Thyroid gland (tissue), 4 donors: ENCODE data around the gene SMCO1. TPM values are rescaled to one million over a fixed set of nuclear protein-coding genes. Genes with fewer than 3 reads are reported as not detected.

Experiments
- DNase-seq, 2 donors: peaks; one replicate each; pipeline ENCODE4 v3.0.0-alpha.2; 2019
- H3K27ac ChIP-seq, 3 donors: fragments of 200-600 bp; sonication (generic); 1 replicate in 2 of 3; 2 replicates in 1 of 3; pipeline ENCODE4 v1.5.1; 2016 to 2019; ENCODE audit warnings: mild to moderate bottlenecking in 1 of 3, moderate library complexity in 1 of 3
- H3K27me3 ChIP-seq: fragments of 200-600 bp; sonication (generic); one replicate; pipeline ENCODE4 v1.5.1; 2019
- H3K36me3 ChIP-seq, 2 donors: fragments of 200-600 bp; sonication (generic); one replicate each; pipeline ENCODE4 v1.5.1; 2016 to 2019
- H3K4me1 ChIP-seq, 2 donors: fragments of 200-600 bp; sonication (generic); one replicate each; pipeline ENCODE4 v1.5.1; 2017 to 2019
- H3K4me3 ChIP-seq, 3 donors: fragments of 200-600 bp; sonication (generic); replicated peaks in 1 of 3; 1 replicate in 2 of 3; 2 replicates in 1 of 3; pipeline ENCODE4 v1.5.1; 2016; ENCODE audit warnings: mild to moderate bottlenecking in 1 of 3
- H3K9me3 ChIP-seq: fragments of 200-600 bp; sonication (generic); one replicate; pipeline ENCODE4 v1.5.1; 2017
- POLR2A ChIP-seq, 2 donors: fragments of 450-650 bp; IDR thresholded peaks; one replicate each; pipeline ENCODE4 v1.6.1; 2017; ENCODE audit warnings: antibody characterized with exemption in 2 of 2, mild to moderate bottlenecking in 2 of 2, moderate library complexity in 1 of 2
- WGBS, 2 donors: methylation state at CpG; one replicate each; pipeline ENCODE4 v1.1.5; 2017; 5-methylcytosine and 5-hydroxymethylcytosine counted together
- intact Hi-C: fragments of 100-400 bp; cut with DNase I; formaldehyde crosslinking; loops from one replicate; pipeline ENCODE4 v1.15.1; 2023
- total RNA-seq, 4 donors: library from RNA; depleted of rRNA; stranded (reverse); fragments of >200 nt; gene quantifications; one replicate each; pipeline ENCODE4 v1.2.3, GENCODE V29; 2016
- TF ChIP-seq, protein P1 (sequence below), 6 experiments: fragments of 200-600 bp in 3 of 6; fragments of 450-650 bp in 3 of 6; sonication (generic) in 3 of 6; IDR thresholded peaks; one replicate each; pipeline ENCODE4 v1.5.1; 2016 to 2019; ENCODE audit warnings: antibody characterized with exemption in 6 of 6, mild to moderate bottlenecking in 2 of 6, inconsistent platforms in 1 of 6, moderate library complexity in 1 of 6

The SMCO1 gene
- total RNA-seq, 4 donors from 2014 or later, result not detected

DNA sequence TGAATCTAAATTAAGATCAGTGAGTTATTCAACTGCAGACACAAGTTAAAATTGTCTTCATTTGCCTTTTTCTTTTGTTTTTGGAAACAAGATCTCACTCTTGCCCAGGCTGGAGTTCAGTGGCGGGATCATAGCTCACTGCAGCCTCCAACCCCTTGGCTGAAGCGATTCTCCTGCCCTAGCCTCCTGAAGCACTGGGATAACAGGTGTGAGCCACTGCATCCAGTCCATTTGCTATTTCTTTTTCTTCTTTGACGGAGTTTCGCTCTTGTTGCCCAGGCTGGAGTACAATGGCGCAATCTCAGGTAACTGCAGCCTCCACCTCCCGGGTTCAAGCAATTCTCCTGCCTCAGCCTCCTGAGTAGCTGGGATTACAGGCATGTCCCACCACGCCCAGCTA, 21.9 kb downstream of the SMCO1 start:
- no peak for DNase-seq
- H3K4me3 ChIP-seq, result no peak overlapping the region
- H3K27ac ChIP-seq, result no peak overlapping the region
- H3K9me3 ChIP-seq, result no peaks in the 10 kb centered on the region
- intact Hi-C loops, result no loop called here
- WGBS, 2 donors, result 97 to 98% methylated on average over 7 of the region's 7 CpGs
- H3K4me1 ChIP-seq, result no peaks in the 10 kb centered on the region
- no peak for TF ChIP-seq POLR2A (IDR thresholded peaks at IDR 0.05)
- TF ChIP-seq, protein P1, sequence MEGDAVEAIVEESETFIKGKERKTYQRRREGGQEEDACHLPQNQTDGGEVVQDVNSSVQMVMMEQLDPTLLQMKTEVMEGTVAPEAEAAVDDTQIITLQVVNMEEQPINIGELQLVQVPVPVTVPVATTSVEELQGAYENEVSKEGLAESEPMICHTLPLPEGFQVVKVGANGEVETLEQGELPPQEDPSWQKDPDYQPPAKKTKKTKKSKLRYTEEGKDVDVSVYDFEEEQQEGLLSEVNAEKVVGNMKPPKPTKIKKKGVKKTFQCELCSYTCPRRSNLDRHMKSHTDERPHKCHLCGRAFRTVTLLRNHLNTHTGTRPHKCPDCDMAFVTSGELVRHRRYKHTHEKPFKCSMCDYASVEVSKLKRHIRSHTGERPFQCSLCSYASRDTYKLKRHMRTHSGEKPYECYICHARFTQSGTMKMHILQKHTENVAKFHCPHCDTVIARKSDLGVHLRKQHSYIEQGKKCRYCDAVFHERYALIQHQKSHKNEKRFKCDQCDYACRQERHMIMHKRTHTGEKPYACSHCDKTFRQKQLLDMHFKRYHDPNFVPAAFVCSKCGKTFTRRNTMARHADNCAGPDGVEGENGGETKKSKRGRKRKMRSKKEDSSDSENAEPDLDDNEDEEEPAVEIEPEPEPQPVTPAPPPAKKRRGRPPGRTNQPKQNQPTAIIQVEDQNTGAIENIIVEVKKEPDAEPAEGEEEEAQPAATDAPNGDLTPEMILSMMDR (IDR thresholded peaks at IDR 0.05), result no peak
- no peaks in the 10 kb centered on the region for H3K27me3 ChIP-seq
- peaks cover 0 to 4% of the 10 kb centered on the region in 2 donors for H3K36me3 ChIP-seq

DNA sequence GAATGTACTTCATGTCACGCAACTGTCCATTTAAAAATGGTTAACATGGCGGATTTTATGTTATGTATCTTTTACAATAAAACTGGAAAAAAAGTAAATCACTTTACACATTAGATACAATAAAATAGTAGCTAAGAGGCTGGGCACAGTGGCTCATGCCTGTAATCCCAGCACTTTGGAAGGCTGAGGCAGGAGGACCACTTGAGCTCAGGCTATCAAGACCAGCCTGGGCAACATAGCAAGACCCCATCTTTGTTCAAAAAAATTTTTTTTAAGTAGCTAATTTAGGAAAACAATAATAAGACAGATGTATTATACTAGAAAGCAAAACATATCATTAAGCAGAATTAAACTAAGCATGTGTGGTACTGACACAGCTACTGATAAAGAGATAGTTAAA, 23.1 kb downstream of the SMCO1 start:
- WGBS, 2 donors, result 95 to 98% methylated on average over 2 of the region's 2 CpGs
- no peak overlapping the region for H3K27ac ChIP-seq
- no peaks in the 10 kb centered on the region for H3K27me3 ChIP-seq
- DNase-seq, result no peak
- no peak for TF ChIP-seq POLR2A (IDR thresholded peaks at IDR 0.05)
- TF ChIP-seq, protein P1 (IDR thresholded peaks at IDR 0.05), result no peak
- no peaks in the 10 kb centered on the region for H3K9me3 ChIP-seq
- intact Hi-C loops, result no loop called here
- no peaks in the 10 kb centered on the region for H3K4me1 ChIP-seq
- H3K4me3 ChIP-seq, result no peak overlapping the region
- peaks cover 4 to 7% of the 10 kb centered on the region in 2 donors for H3K36me3 ChIP-seq

DNA sequence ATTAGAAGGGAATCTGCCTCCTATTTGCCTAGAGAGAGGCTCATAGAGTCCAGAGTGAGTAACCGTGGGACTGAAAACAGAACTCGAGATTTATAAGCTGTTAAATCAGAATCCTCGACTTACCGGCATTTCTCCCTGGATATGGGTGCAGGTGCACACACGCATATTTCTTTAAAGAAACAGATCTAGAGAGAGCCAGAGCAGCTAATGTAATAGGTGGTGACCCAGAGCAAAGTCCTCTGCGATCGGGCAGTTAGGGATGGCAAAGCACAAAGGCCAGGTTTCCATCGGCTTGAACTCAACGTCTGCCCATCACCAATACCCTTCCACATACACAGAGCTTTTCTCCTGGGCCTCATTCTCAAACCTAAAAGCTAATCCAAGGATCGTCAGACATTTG, 25.4 kb downstream of the SMCO1 start:
- WGBS, 2 donors, result 92% methylated on average over 10 of the region's 10 CpGs
- Histone ChIP-seq H3K27me3 (no peaks in the 10 kb centered on the region), H3K4me3 (no peak overlapping the region), H3K4me1 (no peaks in the 10 kb centered on the region), H3K36me3 (peaks cover 17% of the 10 kb centered on the region in 2 donors), H3K9me3 (no peaks in the 10 kb centered on the region), H3K27ac (no peak overlapping the region)
- no peak for DNase-seq
- intact Hi-C loops, result no loop called here
- TF ChIP-seq, protein P1 (IDR thresholded peaks at IDR 0.05), result no peak
- no peak for TF ChIP-seq POLR2A (IDR thresholded peaks at IDR 0.05)

DNA sequence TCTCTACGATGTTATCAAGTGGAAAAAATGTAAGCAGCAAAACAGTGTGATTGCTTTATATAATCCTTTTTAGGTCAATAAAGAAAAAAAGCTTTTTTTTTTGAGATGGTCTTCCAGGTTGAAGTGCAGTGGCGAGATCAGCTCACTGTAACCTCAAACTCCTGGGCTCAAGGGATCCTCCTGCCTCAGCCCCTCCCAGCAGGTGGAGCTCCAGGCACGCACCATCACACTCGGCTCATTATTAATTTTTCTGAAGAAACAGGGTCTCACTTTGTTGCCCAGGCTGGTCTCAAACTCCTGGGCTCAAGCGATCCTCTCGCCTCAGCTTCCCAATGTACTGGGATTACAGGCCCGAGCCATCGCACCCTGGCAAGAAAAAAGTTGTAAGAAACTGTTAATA, 28.9 kb downstream of the SMCO1 start:
- H3K4me1 ChIP-seq, result no peaks in the 10 kb centered on the region
- no peaks in the 10 kb centered on the region for H3K27me3 ChIP-seq
- 91 to 92% methylated on average over 8 of the region's 8 CpGs for WGBS, 2 donors
- no peak for TF ChIP-seq POLR2A (IDR thresholded peaks at IDR 0.05)
- TF ChIP-seq, protein P1 (IDR thresholded peaks at IDR 0.05), result no peak
- intact Hi-C loops, result no loop called here
- H3K9me3 ChIP-seq, result no peaks in the 10 kb centered on the region
- peaks cover 26 to 34% of the 10 kb centered on the region in 2 donors for H3K36me3 ChIP-seq
- H3K4me3 ChIP-seq, result no peak overlapping the region
- no peak for DNase-seq
- no peak overlapping the region for H3K27ac ChIP-seq

DNA sequence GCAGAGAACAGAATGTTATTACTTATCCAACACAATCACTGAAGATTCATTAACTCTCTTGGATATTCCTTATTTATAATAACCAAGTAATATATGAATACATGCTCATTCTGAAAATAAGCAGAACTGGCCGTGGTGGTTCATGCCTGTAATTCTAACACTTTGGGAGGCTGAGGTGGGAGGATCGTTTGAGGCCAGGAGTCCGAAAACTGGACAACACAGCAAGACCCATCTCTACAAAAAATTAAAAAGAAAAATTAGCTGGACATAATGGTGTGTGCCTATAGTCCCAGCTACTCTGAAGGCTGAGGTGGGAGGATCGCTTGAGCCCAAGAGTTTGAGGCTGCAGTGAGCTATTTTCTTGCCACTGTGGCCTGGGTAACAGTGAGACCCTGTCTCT, 37.5 kb downstream of the SMCO1 start:
- no peak overlapping the region for H3K4me3 ChIP-seq
- no peaks in the 10 kb centered on the region for H3K9me3 ChIP-seq
- no peak for DNase-seq
- intact Hi-C loops, result no loop called here
- 94 to 97% methylated on average over 4 of the region's 4 CpGs for WGBS, 2 donors
- H3K4me1 ChIP-seq, result no peaks in the 10 kb centered on the region
- H3K36me3 ChIP-seq, result peaks cover 13 to 35% of the 10 kb centered on the region in 2 donors
- H3K27ac ChIP-seq, result no peak overlapping the region
- no peak for TF ChIP-seq POLR2A (IDR thresholded peaks at IDR 0.05)
- TF ChIP-seq, protein P1 (IDR thresholded peaks at IDR 0.05), result no peak
- H3K27me3 ChIP-seq, result no peaks in the 10 kb centered on the region
